H9 (cell line): ENCODE results near the gene PCDHGA2. TPM values are rescaled to one million over a fixed set of nuclear protein-coding genes. Genes with fewer than 3 reads are reported as not detected.

Source experiments
- DNase-seq: peaks from one replicate; pipeline ENCODE4 v3.0.0-alpha.2; 2017
- H2AFZ ChIP-seq: one replicate; pipeline ENCODE4 v1.6.1; 2013; ENCODE audit warnings: mild to moderate bottlenecking, low read length, control low read depth, moderate library complexity
- H2AK5ac ChIP-seq: 2 replicates; pipeline ENCODE4 v1.6.1; 2013; ENCODE audit warnings: low read length, control low read depth, mixed read lengths; ENCODE audit not compliant: insufficient read length
- H2BK120ac ChIP-seq: one replicate; pipeline ENCODE4 v1.6.1; 2013; ENCODE audit warnings: low read depth, mild to moderate bottlenecking, low read length, control low read depth, inconsistent platforms; ENCODE audit not compliant: poor library complexity, severe bottlenecking
- H2BK12ac ChIP-seq: 2 replicates; pipeline ENCODE4 v1.6.1; 2013; ENCODE audit warnings: low read length, control low read depth, mixed read lengths, low read depth; ENCODE audit not compliant: insufficient read length
- H2BK15ac ChIP-seq: 2 replicates; pipeline ENCODE4 v1.6.1; 2013; ENCODE audit warnings: low read depth, low read length, control low read depth
- H2BK20ac ChIP-seq: one replicate; pipeline ENCODE4 v1.6.1; 2013; ENCODE audit warnings: low read depth, mild to moderate bottlenecking, low read length, control low read depth, inconsistent platforms; ENCODE audit not compliant: poor library complexity, severe bottlenecking
- H2BK5ac ChIP-seq: 2 replicates; pipeline ENCODE4 v1.6.1; 2013; ENCODE audit warnings: low read length, control low read depth, mixed read lengths; ENCODE audit not compliant: insufficient read length
- H3K14ac ChIP-seq: 2 replicates; pipeline ENCODE4 v1.6.1; 2013; ENCODE audit warnings: low read length, control low read depth; ENCODE audit not compliant: insufficient read depth
- H3K18ac ChIP-seq: 2 replicates; pipeline ENCODE4 v1.6.1; 2013; ENCODE audit warnings: low read depth, mild to moderate bottlenecking, mixed read lengths, low read length, control low read depth; ENCODE audit not compliant: insufficient read length
- H3K23ac ChIP-seq: 2 replicates; pipeline ENCODE4 v1.6.1; 2013; ENCODE audit warnings: low read length, control low read depth, mixed read lengths, low read depth; ENCODE audit not compliant: insufficient read length
- H3K23me2 ChIP-seq: 2 replicates; pipeline ENCODE4 v1.6.1; 2013; ENCODE audit warnings: low read depth, mild to moderate bottlenecking, mixed read lengths, low read length, control low read depth; ENCODE audit not compliant: insufficient read length, poor library complexity, severe bottlenecking
- H3K27ac ChIP-seq: 2 replicates; pipeline ENCODE4 v1.5.1; 2013; ENCODE audit warnings: low read length, control low read depth, mixed read lengths, low read depth; ENCODE audit not compliant: insufficient read length
- H3K27me3 ChIP-seq: 2 replicates; pipeline ENCODE4 v1.6.1; 2013; ENCODE audit warnings: low read length, control low read depth, inconsistent platforms; ENCODE audit not compliant: insufficient read depth
- H3K4ac ChIP-seq: 2 replicates; pipeline ENCODE4 v1.6.1; 2013; ENCODE audit warnings: low read depth, mild to moderate bottlenecking, control low read depth, inconsistent platforms, low read length, moderate library complexity
- H3K4me1 ChIP-seq: 2 replicates; pipeline ENCODE4 v1.6.1; 2013; ENCODE audit warnings: low read length, control low read depth, inconsistent platforms; ENCODE audit not compliant: insufficient read depth
- H3K4me2 ChIP-seq: 2 replicates; pipeline ENCODE4 v1.6.1; 2013; ENCODE audit warnings: low read length, control low read depth, mixed read lengths; ENCODE audit not compliant: insufficient read length, insufficient read depth
- H3K56ac ChIP-seq: 2 replicates; pipeline ENCODE4 v1.6.1; 2013; ENCODE audit warnings: low read depth, mild to moderate bottlenecking, mixed read lengths, low read length, control low read depth; ENCODE audit not compliant: insufficient read length
- H3K79me1 ChIP-seq: 2 replicates; pipeline ENCODE4 v1.6.1; 2013; ENCODE audit warnings: low read depth, mild to moderate bottlenecking, moderate library complexity, low read length, control low read depth, inconsistent platforms; ENCODE audit not compliant: insufficient read depth, poor library complexity, severe bottlenecking
- H3K79me2 ChIP-seq: 2 replicates; pipeline ENCODE4 v1.6.1; 2013; ENCODE audit warnings: low read length, control low read depth, inconsistent platforms; ENCODE audit not compliant: insufficient read depth
- H3K9ac ChIP-seq: 2 replicates; pipeline ENCODE4 v1.6.1; 2013; ENCODE audit warnings: low read length, control low read depth, mixed read lengths; ENCODE audit not compliant: insufficient read length; ENCODE audit errors: extremely low read depth
- H3K9me3 ChIP-seq: one replicate; pipeline ENCODE4 v1.6.1; 2013; ENCODE audit warnings: low read depth, low read length, inconsistent platforms; ENCODE audit not compliant: control insufficient read depth
- H3T11ph ChIP-seq: one replicate; pipeline ENCODE4 v1.6.1; 2013; ENCODE audit warnings: mild to moderate bottlenecking, low read length, control low read depth, inconsistent platforms
- H4K20me1 ChIP-seq: one replicate; pipeline ENCODE4 v1.6.1; 2013; ENCODE audit not compliant: control insufficient read depth, insufficient read length, insufficient read depth
- H4K5ac ChIP-seq: 2 replicates; pipeline ENCODE4 v1.6.1; 2013; ENCODE audit warnings: low read depth, mild to moderate bottlenecking, mixed read lengths, low read length, control low read depth; ENCODE audit not compliant: insufficient read length
- H4K8ac ChIP-seq: replicated peaks from 2 replicates; pipeline ENCODE4 v1.6.1; 2013; ENCODE audit warnings: low read length, control low read depth, mixed read lengths, low read depth; ENCODE audit not compliant: insufficient read length
- H4K91ac ChIP-seq: 2 replicates; pipeline ENCODE4 v1.6.1; 2013; ENCODE audit warnings: low read depth, mild to moderate bottlenecking, moderate library complexity, mixed read lengths, low read length, control low read depth; ENCODE audit not compliant: insufficient read length
- H3K27ac Mint-ChIP-seq, 3 experiments: 2 replicates in 2 of 3; 3 replicates in 1 of 3; pipeline ENCODE4 v1.8.0; 2020 to 2021; ENCODE audit warnings: mixed read lengths in 3 of 3, mild to moderate bottlenecking in 1 of 3, moderate library complexity in 1 of 3
- H3K27me3 Mint-ChIP-seq: 2 replicates; pipeline ENCODE4 v1.8.0; 2021; ENCODE audit warnings: low read depth, mild to moderate bottlenecking, moderate library complexity, mixed read lengths
- H3K36me3 Mint-ChIP-seq, 3 experiments: 2 replicates in 2 of 3; 3 replicates in 1 of 3; pipeline ENCODE4 v1.8.0; 2020 to 2021; ENCODE audit warnings: low read depth in 3 of 3, mixed read lengths in 3 of 3; ENCODE audit not compliant: insufficient read depth in 1 of 3
- H3K4me1 Mint-ChIP-seq, 2 experiments: 2 replicates each; pipeline ENCODE4 v1.8.0; 2020; ENCODE audit warnings: mixed read lengths in 2 of 2
- H3K4me3 Mint-ChIP-seq, 2 experiments: 2 replicates in 1 of 2; 3 replicates in 1 of 2; pipeline ENCODE4 v1.8.0; 2020 to 2021; ENCODE audit warnings: mild to moderate bottlenecking in 2 of 2, mixed read lengths in 2 of 2, moderate library complexity in 1 of 2
- H3K9me3 Mint-ChIP-seq, 2 experiments: 2 replicates in 1 of 2; 3 replicates in 1 of 2; pipeline ENCODE4 v1.8.0; 2020; ENCODE audit warnings: mild to moderate bottlenecking in 2 of 2, mixed read lengths in 2 of 2, moderate library complexity in 1 of 2
- CTCF ChIP-seq: fragments of 200-600 bp; sonication (generic); conservative IDR thresholded peaks from 3 replicates; pipeline ENCODE4 v1.8.0; 2021; ENCODE audit warnings: antibody characterized with exemption, mild to moderate bottlenecking
- WGBS: extraction: QIAGEN DNeasy Blood & Tissue Kit; methylation state at CpG from one replicate; pipeline ENCODE4 v1.1.7; 2013; ENCODE audit warnings: missing lambda C conversion rate, low lambda C conversion rate, mixed read lengths; ENCODE audit not compliant: insufficient read length; ENCODE audit errors: extremely low coverage; 5-methylcytosine and 5-hydroxymethylcytosine counted together
- total RNA-seq: library from RNA; stranded (reverse); gene quantifications from 2 replicates; pipeline ENCODE4 v1.2.1, GENCODE V29; 2021

Gene PCDHGA2
- total RNA-seq, 1 experiment from 2014 or later: 0.90 TPM

DNA sequence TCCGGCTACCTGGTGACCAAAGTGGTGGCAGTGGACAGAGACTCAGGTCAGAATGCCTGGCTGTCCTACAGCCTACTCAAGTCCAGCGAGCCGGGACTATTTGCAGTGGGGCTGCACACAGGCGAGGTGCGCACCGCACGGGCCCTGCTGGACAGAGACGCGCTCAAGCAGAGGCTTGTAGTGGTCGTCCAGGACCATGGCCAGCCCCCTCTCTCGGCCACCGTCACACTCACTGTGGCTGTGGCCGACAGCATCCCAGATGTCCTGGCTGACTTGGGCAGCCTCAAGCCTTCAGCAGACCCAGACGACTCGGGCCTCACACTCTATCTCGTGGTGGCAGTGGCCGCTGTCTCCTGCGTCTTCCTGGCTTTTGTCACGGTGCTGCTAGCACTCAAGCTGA lies 18.4 kb downstream of the PCDHGA2 start:
- Histone ChIP-seq H2BK5ac (no peak overlapping the region), H2BK15ac (no peak overlapping the region), H4K91ac (no peak overlapping the region), H3K27me3 (no peaks in the 10 kb centered on the region), H2AFZ (no peak overlapping the region), H4K20me1 (no peaks in the 10 kb centered on the region), H3K23me2 (no peaks in the 10 kb centered on the region), H3K79me1 (no peaks in the 10 kb centered on the region), H4K5ac (no peak overlapping the region), H3T11ph (no peak overlapping the region), H3K9ac (no peak overlapping the region), H3K23ac (no peak overlapping the region), H3K4me1 (no peaks in the 10 kb centered on the region), H2BK12ac (no peak overlapping the region), H3K56ac (no peak overlapping the region), H3K4me2 (no peak overlapping the region), H3K18ac (no peak overlapping the region), H2BK20ac (no peak overlapping the region), H3K27ac (no peak overlapping the region), H3K4ac (no peak overlapping the region), H2AK5ac (no peak overlapping the region), H3K79me2 (no peaks in the 10 kb centered on the region), H3K14ac (no peak overlapping the region), H4K8ac (no peak overlapping the region), H3K9me3 (peaks cover 29% of the 10 kb centered on the region), H2BK120ac (no peak overlapping the region)
- WGBS: no CpG with 5 or more reads among the region's 19 CpGs
- Mint-ChIP-seq H3K4me1 (peaks cover 2 to 3% of the 10 kb centered on the region in 2 experiments; a peak in 2 of 4 replicates), H3K36me3 (peaks cover 29 to 68% (median 50%) of the 10 kb centered on the region in 3 experiments), H3K27me3 (peaks cover 3% of the 10 kb centered on the region), H3K4me3 (no peak overlapping the region), H3K27ac (no peak overlapping the region), H3K9me3 (peaks cover 61 to 64% of the 10 kb centered on the region in 2 experiments)
- no peak for TF ChIP-seq CTCF
- DNase-seq: no peak
